Type B pancreatic cell (in vitro differentiated cells): ENCODE results near the gene ANKRD11. TPM values are rescaled to one million over a fixed set of nuclear protein-coding genes. Genes with fewer than 3 reads are reported as not detected.
"Not testable (repeated sequence)": the region's sequence is repeated elsewhere in the genome, so short reads cannot be mapped to it uniquely, and the experiment has no call there.

Source experiments
- DNase-seq: peaks from one replicate; pipeline ENCODE4 v3.0.0; 2021; ENCODE audit warnings: mixed read lengths; ENCODE audit not compliant: unreplicated experiment; ENCODE audit errors: extremely low spot score
- H3K27ac Mint-ChIP-seq: 2 replicates; pipeline ENCODE4 v1.8.0; 2021; ENCODE audit warnings: mild to moderate bottlenecking, mixed read lengths
- H3K27me3 Mint-ChIP-seq: 2 replicates; pipeline ENCODE4 v1.8.0; 2021; ENCODE audit warnings: mixed read lengths
- H3K36me3 Mint-ChIP-seq: 2 replicates; pipeline ENCODE4 v1.8.0; 2021; ENCODE audit warnings: mixed read lengths
- H3K4me1 Mint-ChIP-seq: one replicate; pipeline ENCODE4 v1.8.0; 2021; ENCODE audit warnings: mixed read lengths; ENCODE audit not compliant: unreplicated experiment
- H3K4me3 Mint-ChIP-seq: 2 replicates; pipeline ENCODE4 v1.8.0; 2021; ENCODE audit warnings: mild to moderate bottlenecking, mixed read lengths
- H3K9me3 Mint-ChIP-seq: 2 replicates; pipeline ENCODE4 v1.8.0; 2021; ENCODE audit warnings: mixed read lengths
- total RNA-seq: library from RNA; stranded (reverse); gene quantifications from 2 replicates; pipeline ENCODE4 v1.2.1, GENCODE V29; 2021; ENCODE audit warnings: low replicate concordance
- TF ChIP-seq, protein P1 (sequence below): fragments of 200-600 bp; sonication (generic); conservative IDR thresholded peaks from 2 replicates; pipeline ENCODE4 v1.5.0; 2021; ENCODE audit warnings: antibody characterized with exemption, mild to moderate bottlenecking

The ANKRD11 gene
- total RNA-seq, 1 donor from 2014 or later, result 153 TPM

DNA sequence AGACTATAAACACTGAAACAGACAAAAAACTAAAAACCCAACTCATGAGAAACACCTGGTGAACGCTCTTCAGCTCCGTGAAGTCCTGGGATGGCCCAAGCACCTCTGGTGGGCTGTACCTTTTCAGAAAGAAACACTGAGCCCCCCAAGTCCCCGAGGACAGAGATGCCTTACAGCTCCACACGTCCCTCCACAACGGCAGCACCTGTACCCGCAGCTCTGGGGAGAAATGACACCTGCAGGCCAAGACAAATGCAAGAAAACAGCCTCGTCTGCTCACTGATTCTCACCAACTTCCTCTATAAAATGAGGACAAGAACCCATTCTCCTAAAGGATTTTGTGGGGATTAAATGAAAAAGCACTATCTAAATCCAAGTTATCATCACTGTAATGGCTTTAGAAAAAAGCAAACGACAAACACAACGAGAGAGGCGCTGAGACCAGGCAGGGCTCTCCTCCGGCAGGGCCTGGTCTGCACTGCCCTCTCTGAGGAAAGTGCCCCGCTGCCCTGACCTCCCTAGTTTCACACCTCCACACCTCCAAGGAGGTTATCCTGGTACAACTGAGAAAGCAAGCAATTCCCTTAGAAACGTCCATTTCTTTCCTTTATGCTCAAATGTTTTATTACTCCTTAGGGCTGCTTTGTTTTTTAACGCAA is 158.0 kb downstream of the ANKRD11 start:
- peak overlapping the region; percentile 59 for H3K27ac Mint-ChIP-seq
- no peak for DNase-seq
- peaks cover 43% of the 10 kb centered on the region for H3K4me1 Mint-ChIP-seq
- TF ChIP-seq, protein P1, sequence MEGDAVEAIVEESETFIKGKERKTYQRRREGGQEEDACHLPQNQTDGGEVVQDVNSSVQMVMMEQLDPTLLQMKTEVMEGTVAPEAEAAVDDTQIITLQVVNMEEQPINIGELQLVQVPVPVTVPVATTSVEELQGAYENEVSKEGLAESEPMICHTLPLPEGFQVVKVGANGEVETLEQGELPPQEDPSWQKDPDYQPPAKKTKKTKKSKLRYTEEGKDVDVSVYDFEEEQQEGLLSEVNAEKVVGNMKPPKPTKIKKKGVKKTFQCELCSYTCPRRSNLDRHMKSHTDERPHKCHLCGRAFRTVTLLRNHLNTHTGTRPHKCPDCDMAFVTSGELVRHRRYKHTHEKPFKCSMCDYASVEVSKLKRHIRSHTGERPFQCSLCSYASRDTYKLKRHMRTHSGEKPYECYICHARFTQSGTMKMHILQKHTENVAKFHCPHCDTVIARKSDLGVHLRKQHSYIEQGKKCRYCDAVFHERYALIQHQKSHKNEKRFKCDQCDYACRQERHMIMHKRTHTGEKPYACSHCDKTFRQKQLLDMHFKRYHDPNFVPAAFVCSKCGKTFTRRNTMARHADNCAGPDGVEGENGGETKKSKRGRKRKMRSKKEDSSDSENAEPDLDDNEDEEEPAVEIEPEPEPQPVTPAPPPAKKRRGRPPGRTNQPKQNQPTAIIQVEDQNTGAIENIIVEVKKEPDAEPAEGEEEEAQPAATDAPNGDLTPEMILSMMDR, result no peak
- H3K4me3 Mint-ChIP-seq, result no peak overlapping the region
- H3K27me3 Mint-ChIP-seq, result no peaks in the 10 kb centered on the region
- no peaks in the 10 kb centered on the region for H3K9me3 Mint-ChIP-seq
- peaks cover 5% of the 10 kb centered on the region for H3K36me3 Mint-ChIP-seq

DNA sequence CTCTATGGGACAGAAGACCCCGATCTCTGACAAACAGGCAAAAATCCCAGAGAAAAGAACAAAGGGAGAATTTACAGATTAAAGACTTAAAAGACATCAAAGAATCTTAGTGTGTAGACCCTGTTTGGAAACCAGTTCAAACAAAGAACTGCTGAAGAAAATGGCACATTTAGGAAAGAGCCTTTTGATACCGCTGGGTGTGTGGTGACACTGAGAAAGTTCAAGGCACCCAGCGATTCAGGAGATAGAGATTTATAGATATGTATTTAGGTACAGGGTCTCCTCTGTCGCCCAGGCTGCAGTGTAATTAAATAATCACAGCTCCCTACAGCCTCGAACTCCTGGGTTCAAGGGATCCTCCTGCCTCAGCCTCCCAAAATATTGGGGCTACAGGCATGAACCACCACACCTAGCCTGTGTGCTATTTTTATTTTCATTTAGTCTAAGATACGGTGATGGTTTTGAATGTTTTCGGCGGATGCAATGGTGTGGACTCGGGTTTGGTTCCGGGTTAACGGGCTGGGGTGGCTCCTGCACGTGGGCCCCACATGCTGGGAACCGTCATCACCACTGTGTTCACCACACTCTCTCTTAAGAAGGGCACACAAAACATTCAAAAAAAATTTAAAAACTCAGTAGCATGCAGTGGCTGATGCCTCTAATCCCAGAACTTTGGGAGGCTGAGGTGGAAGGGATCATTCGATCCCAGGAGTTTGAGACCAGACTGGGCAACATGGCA is 158.8 kb downstream of the ANKRD11 start:
- Mint-ChIP-seq H3K4me3 (no peak overlapping the region), H3K4me1 (peaks cover 51% of the 10 kb centered on the region), H3K9me3 (no peaks in the 10 kb centered on the region), H3K27me3 (no peaks in the 10 kb centered on the region), H3K36me3 (peaks cover 5% of the 10 kb centered on the region), H3K27ac (peak overlapping the region; percentile 59)
- TF ChIP-seq, protein P1, result no peak
- no peak for DNase-seq

DNA sequence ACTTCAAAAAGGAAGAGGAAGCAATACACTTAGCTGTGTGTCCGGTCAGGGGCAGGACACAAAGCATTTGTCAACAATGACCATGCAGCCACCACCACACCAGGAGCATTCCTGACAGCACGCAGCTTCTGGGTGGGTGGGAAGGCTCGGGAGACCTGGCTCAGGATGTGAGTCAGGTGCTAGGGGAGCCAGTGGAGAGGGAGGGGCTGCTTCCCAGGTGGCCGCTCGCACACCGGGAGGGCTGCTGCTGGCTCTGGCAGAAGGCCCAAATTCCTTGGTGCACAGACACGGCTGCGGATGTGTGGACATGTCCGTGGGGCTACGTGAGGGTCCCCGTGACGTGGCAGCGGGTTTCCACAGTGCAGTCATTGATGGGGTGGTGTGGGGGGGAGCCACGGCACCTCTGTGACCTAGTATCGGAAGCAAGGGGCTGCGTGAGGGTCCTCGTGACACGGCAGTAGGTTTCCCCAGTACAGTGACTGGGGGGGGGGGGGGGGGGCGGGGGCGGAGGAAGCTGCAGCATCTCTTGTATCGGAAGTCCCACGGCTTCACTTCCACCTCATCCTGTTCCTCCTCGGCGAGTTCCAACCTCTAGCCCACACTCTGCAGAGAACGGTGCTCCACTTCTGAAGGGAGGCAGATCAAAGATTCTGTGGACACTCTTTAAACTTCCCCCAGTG is 160.0 kb downstream of the ANKRD11 start:
- Mint-ChIP-seq H3K4me1 (peaks cover 57% of the 10 kb centered on the region), H3K9me3 (no peaks in the 10 kb centered on the region), H3K27me3 (no peaks in the 10 kb centered on the region), H3K36me3 (peaks cover 6% of the 10 kb centered on the region), H3K27ac (no peak overlapping the region), H3K4me3 (no peak overlapping the region)
- TF ChIP-seq, protein P1, result no peak
- no peak for DNase-seq

DNA sequence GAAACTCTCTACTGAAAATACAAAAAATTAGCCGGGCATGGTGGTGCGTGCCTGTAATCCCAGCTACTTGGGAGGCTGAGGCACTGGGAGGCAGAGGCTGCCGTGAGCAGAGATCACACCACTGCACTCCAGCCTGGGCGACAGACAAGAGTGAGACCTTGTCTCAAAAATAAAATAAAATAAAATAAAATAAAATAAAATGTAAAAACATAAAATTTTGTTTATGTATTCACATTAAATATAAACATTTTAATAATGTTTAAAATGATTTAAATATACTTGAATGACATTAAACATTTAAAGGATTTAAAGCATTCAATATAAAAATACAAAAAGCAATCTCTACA is 160.6 kb downstream of the ANKRD11 start:
- Mint-ChIP-seq H3K36me3 (peaks cover 11% of the 10 kb centered on the region), H3K4me1 (peaks cover 57% of the 10 kb centered on the region)
- H3K9me3 Mint-ChIP-seq, DNase-seq, H3K4me3 Mint-ChIP-seq, H3K27me3 Mint-ChIP-seq, H3K27ac Mint-ChIP-seq: not testable (repeated sequence)

DNA sequence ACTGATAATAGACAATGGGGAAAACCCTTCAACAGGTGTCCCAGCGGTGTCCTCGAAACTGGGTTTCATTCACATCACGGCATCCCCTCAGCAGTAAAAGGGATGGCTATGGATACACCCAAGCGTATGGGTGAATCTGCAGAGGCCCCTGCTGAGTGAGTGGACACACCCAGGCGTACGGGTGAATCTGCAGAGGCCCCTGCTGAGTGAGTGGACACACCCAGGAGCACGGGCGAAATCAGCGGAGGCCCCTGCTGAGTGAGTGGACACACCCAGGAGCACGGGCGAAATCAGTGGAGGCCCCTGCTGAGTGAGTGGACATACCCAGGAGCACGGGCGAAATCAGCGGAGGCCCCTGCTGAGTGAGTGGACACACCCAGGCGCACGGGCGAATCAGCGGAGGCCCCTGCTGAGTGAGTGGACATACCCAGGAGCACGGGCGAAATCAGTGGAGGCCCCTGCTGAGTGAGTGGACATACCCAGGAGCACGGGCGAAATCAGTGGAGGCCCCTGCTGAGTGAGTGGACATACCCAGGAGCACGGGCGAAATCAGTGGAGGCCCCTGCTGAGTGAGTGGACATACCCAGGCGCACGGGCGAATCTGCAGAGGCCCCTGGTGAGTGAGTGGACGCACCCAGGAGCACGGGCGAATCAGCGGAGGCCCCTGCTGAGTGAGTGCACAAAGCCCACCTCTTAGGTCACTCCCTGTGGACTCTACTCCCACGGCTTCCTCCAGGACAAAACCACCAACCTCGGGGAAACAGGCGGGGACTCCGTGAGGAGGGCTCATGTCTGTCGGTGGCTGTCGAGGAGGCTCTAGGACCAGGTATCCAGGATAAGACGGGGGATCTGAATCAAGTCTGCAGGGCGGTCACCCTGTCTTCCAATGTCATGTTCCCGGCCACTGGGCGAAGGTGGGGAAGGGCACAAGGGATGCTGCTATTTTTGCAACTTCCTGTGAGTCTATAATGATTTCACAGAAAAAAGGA is 161.7 kb downstream of the ANKRD11 start:
- H3K9me3 Mint-ChIP-seq, H3K27me3 Mint-ChIP-seq, DNase-seq, H3K4me3 Mint-ChIP-seq: not testable (repeated sequence)
- Mint-ChIP-seq H3K27ac (peak overlapping the region; percentile 82), H3K4me1 (peaks cover 61% of the 10 kb centered on the region), H3K36me3 (peaks cover 12% of the 10 kb centered on the region)

DNA sequence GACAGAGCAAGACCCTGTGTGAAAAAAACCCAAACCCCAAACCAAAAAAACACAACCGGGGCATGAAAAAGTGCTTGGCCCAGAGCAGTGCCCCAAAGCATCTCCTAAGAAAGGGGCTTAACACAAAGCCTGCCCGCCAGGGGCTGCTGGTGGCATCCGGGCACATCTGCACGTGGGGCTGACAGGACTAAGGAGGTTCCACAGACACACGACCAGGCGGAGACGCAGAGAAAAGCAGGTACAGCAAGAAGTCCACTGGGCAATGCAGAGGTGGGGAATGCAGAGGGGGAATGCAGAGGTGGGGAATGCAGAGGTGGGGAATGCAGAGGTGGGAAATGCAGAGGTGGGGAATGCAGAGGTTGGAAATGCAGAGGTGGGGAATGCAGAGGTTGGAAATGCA is 163.6 kb downstream of the ANKRD11 start:
- no peak for DNase-seq

More for the DNA sequence above, 163.6 kb downstream of the ANKRD11 start:
- Mint-ChIP-seq H3K36me3 (peaks cover 15% of the 10 kb centered on the region), H3K27ac (peak overlapping the region; percentile 82), H3K9me3 (no peaks in the 10 kb centered on the region), H3K4me1 (peaks cover 62% of the 10 kb centered on the region), H3K4me3 (peak overlapping the region; percentile 55), H3K27me3 (no peaks in the 10 kb centered on the region)
- TF ChIP-seq, protein P1, result no peak
